Measurements from ENCODE around the gene PITHD1.

DNA sequence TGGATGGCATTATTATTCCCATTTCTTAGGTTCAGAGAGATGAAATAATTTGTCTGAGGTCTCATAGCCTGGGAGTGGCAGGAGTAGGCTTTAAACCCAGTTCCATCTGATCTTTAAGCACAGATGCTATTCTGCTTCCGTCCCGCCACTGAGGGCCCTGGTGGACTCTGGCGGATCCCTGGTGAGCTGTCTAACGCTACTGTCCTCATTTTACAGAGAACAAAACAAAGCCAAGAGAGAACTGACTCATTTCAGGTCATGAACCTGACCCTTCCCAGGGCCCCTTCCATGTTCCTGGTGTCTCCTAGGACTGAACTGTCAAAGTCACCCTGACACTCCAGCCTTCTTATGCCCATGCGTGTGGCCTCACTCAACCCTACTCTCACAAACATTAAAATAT is 25.5 kb downstream of the PITHD1 start:
- TF ChIP-seq CTCF (IDR thresholded peaks at IDR 0.05) (no peak), POLR2AphosphoS5 (IDR thresholded peaks at IDR 0.05) (no peak), POLR2A (IDR thresholded peaks at IDR 0.05) (no peak)

Data from stomach (tissue), 4 donors.